ENCODE data around the gene FHOD1. TPM values are rescaled to one million over a fixed set of nuclear protein-coding genes. Genes with fewer than 3 reads are reported as not detected.

Gene FHOD1
- polyA plus RNA-seq, 2 donors, result 6.3 to 11.4 TPM

DNA sequence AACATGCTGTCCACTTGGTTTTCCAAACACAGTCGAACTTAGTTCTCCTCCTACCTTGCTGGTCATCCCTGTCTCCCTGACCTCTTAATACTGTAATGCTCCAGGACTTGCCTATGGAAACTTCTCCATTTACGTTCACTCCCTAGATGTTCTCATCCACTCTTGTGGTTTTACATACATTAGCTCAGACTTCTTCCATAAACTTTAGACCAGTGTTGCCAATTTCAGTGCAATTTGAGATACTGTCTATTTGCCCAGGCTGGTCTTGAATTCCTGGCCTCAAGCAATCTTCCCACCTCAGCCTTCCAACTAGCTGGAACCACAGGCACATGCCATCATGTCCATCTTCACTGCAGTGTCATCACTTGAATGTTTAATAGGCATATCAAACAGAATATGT is 65.0 kb downstream of the FHOD1 start:
- H3K9me3 ChIP-seq (ENCODE audit: control insufficient read depth in 2 of 2, insufficient read depth in 1 of 2, low read depth in 1 of 2, low read length in 1 of 2), result no peaks in the 10 kb centered on the region

DNA sequence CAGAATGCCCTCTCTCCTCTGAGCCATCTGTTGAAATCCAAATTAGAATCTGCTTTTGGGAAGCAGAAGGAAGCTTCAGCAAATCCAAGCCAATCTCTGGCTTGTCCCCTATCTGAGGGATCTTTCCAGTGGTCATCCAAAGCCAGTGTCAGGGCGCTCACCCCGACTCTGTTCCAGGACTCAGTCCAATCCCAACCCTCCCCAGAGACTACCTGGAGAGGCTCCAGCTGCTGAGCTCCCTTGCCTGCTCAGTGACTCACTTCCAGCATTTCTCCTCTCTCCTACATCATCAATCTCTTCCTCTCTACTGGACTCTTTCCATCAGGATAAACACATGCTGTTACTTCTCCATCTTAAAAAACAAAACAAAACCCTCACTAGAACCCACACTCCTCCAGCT is 65.9 kb downstream of the FHOD1 start:
- Histone ChIP-seq H3K27ac (ENCODE audit: low read depth in 2 of 2, low read length in 1 of 2) (peak overlapping the region; percentile 41 to 44), H3K36me3 (ENCODE audit: control insufficient read depth in 2 of 2, insufficient read depth in 2 of 2, low read length in 1 of 2) (no peaks in the 10 kb centered on the region), H3K4me3 (ENCODE audit: low read depth in 1 of 2, low read length in 2 of 2) (no peak overlapping the region), H3K9me3 (ENCODE audit: control insufficient read depth in 2 of 2, insufficient read depth in 1 of 2, low read depth in 1 of 2, low read length in 1 of 2) (no peaks in the 10 kb centered on the region), H3K27me3 (ENCODE audit: control insufficient read depth in 1 of 2, insufficient read depth in 2 of 2, low read length in 2 of 2) (no peaks in the 10 kb centered on the region), H3K4me1 (ENCODE audit: control insufficient read depth in 2 of 2, insufficient read depth in 2 of 2, low read length in 1 of 2) (peaks cover 12 to 35% of the 10 kb centered on the region in 2 donors)
- WGBS, 2 donors, result 29 to 30% methylated on average over 2 of the region's 2 CpGs

More for the DNA sequence above, 65.0 kb downstream of the FHOD1 start:
- Histone ChIP-seq H3K4me1 (ENCODE audit: control insufficient read depth in 2 of 2, insufficient read depth in 2 of 2, low read length in 1 of 2) (peaks cover 12 to 35% of the 10 kb centered on the region in 2 donors), H3K27ac (ENCODE audit: low read depth in 2 of 2, low read length in 1 of 2) (no peak overlapping the region), H3K4me3 (ENCODE audit: low read depth in 1 of 2, low read length in 2 of 2) (no peak overlapping the region), H3K36me3 (ENCODE audit: control insufficient read depth in 2 of 2, insufficient read depth in 2 of 2, low read length in 1 of 2) (no peaks in the 10 kb centered on the region), H3K27me3 (ENCODE audit: control insufficient read depth in 1 of 2, insufficient read depth in 2 of 2, low read length in 2 of 2) (no peaks in the 10 kb centered on the region)
- WGBS, 2 donors, result 81 to 95% methylated on average over 2 of the region's 2 CpGs

- H3K36me3 ChIP-seq (ENCODE audit: control insufficient read depth in 2 of 2, insufficient read depth in 2 of 2, low read length in 1 of 2), result peaks cover 0 to 3% of the 10 kb centered on the region in 2 donors
- no peaks in the 10 kb centered on the region for H3K9me3 ChIP-seq (ENCODE audit: control insufficient read depth in 2 of 2, insufficient read depth in 1 of 2, low read depth in 1 of 2, low read length in 1 of 2)
- 88 to 92% methylated on average over 16 of the region's 16 CpGs for WGBS, 2 donors
- H3K4me1 ChIP-seq (ENCODE audit: control insufficient read depth in 2 of 2, insufficient read depth in 2 of 2, low read length in 1 of 2), result peaks cover 10 to 36% of the 10 kb centered on the region in 2 donors
- H3K4me3 ChIP-seq (ENCODE audit: low read depth in 1 of 2, low read length in 2 of 2), result no peak overlapping the region
- no peaks in the 10 kb centered on the region for H3K27me3 ChIP-seq (ENCODE audit: control insufficient read depth in 1 of 2, insufficient read depth in 2 of 2, low read length in 2 of 2)
- no peak overlapping the region for H3K27ac ChIP-seq (ENCODE audit: low read depth in 2 of 2, low read length in 1 of 2)
Measured at GRCh38 chr16:67180166-67180565, 67.1 kb downstream of the FHOD1 start.

- no peak overlapping the region for H3K4me3 ChIP-seq (ENCODE audit: low read depth in 1 of 2, low read length in 2 of 2)
- no peaks in the 10 kb centered on the region for H3K27me3 ChIP-seq (ENCODE audit: control insufficient read depth in 1 of 2, insufficient read depth in 2 of 2, low read length in 2 of 2)
- WGBS, 2 donors, result 70 to 77% methylated on average over 13 of the region's 13 CpGs
- H3K4me1 ChIP-seq (ENCODE audit: control insufficient read depth in 2 of 2, insufficient read depth in 2 of 2, low read length in 1 of 2), result peaks cover 9 to 35% of the 10 kb centered on the region in 2 donors
- H3K36me3 ChIP-seq (ENCODE audit: control insufficient read depth in 2 of 2, insufficient read depth in 2 of 2, low read length in 1 of 2), result peaks cover 0 to 3% of the 10 kb centered on the region in 2 donors
- H3K9me3 ChIP-seq (ENCODE audit: control insufficient read depth in 2 of 2, insufficient read depth in 1 of 2, low read depth in 1 of 2, low read length in 1 of 2), result no peaks in the 10 kb centered on the region
- peak overlapping the region; percentile 83 to 89 for H3K27ac ChIP-seq (ENCODE audit: low read depth in 2 of 2, low read length in 1 of 2)
Measured at GRCh38 chr16:67179421-67180080, 67.7 kb downstream of the FHOD1 start.

Other genes with a start within 250 kb of the FHOD1 start
- 10 to 100 TPM; 15.3 to 17.0 TPM for gene CBFB, start 218.3 kb downstream of the FHOD1 start, polyA plus RNA-seq
- 1 to 10 TPM; 8.8 to 9.9 TPM for gene PHAF1, start 137.5 kb downstream of the FHOD1 start, polyA plus RNA-seq
- 1 to 10 TPM; 3.5 to 4.1 TPM for gene B3GNT9, start 96.5 kb downstream of the FHOD1 start, polyA plus RNA-seq
- 10 to 100 TPM; 21.8 to 27.3 TPM for gene TRADD, start 87.6 kb downstream of the FHOD1 start, polyA plus RNA-seq
- gene FBXL8, start 87.5 kb downstream of the FHOD1 start, polyA plus RNA-seq, result 10 to 100 TPM; 11.2 to 22.6 TPM
- gene HSF4, start 82.7 kb downstream of the FHOD1 start, polyA plus RNA-seq, result 10 to 100 TPM; 22.9 to 80.4 TPM
- 10 to 100 TPM; 36.7 to 59.0 TPM for gene NOL3, start 76.9 kb downstream of the FHOD1 start, polyA plus RNA-seq
- gene MATCAP1, start 63.5 kb downstream of the FHOD1 start, polyA plus RNA-seq, result 10 to 100 TPM; 18.2 to 30.5 TPM
- 1 to 10 TPM; 1.2 to 1.5 TPM for gene EXOC3L1, start 57.3 kb downstream of the FHOD1 start, polyA plus RNA-seq
- 10 to 100 TPM; 49.1 to 53.0 TPM for gene E2F4, start 55.3 kb downstream of the FHOD1 start, polyA plus RNA-seq
- gene ELMO3, start 48.4 kb downstream of the FHOD1 start, polyA plus RNA-seq, result 10 to 100 TPM; 21.5 to 23.7 TPM
- 10 to 100 TPM; 73.4 to 83.1 TPM for gene TMEM208, start 20.4 kb downstream of the FHOD1 start, polyA plus RNA-seq
- under 1 TPM; 0.11 to 0.43 TPM for gene SLC9A5, start 1.5 kb upstream of the FHOD1 start, polyA plus RNA-seq
- 10 to 100 TPM in 1 of 2 donors, 1 to 10 TPM in 1; 8.9 to 13.3 TPM for gene PLEKHG4, start 32.1 kb upstream of the FHOD1 start, polyA plus RNA-seq
- not detected for gene KCTD19, start 79.3 kb upstream of the FHOD1 start, polyA plus RNA-seq
- under 1 TPM in 1 of 2 donors, not detected in 1; 0.02 TPM for gene LRRC36, start 79.3 kb upstream of the FHOD1 start, polyA plus RNA-seq
- 10 to 100 TPM; 15.2 to 39.0 TPM for gene TPPP3, start 146.0 kb upstream of the FHOD1 start, polyA plus RNA-seq
- gene ZDHHC1, start 169.0 kb upstream of the FHOD1 start, polyA plus RNA-seq, result 1 to 10 TPM; 3.3 to 4.7 TPM
- 10 to 100 TPM; 10.7 to 15.2 TPM for gene HSD11B2, start 183.6 kb upstream of the FHOD1 start, polyA plus RNA-seq
- 10 to 100 TPM; 17.0 to 78.1 TPM for gene ATP6V0D1, start 233.7 kb upstream of the FHOD1 start, polyA plus RNA-seq
- not detected for gene AGRP, start 236.1 kb upstream of the FHOD1 start, polyA plus RNA-seq